GM13976 (cell line): ENCODE measurements around the gene ZMIZ2.
A peak's percentile ranks its signal among the peaks of the same experiment; 100 is the strongest.

Experiments used
- DNase-seq: peaks from one replicate; pipeline ENCODE4 v3.0.0; 2012; ENCODE audit warnings: low spot score
- in situ Hi-C: fragments of 300-500 bp; cut with MboI; formaldehyde crosslinking; loops from one replicate; pipeline ENCODE4 v1.12.0; 2022; ENCODE audit warnings: low sequenced_read_pairs, mixed read lengths, inconsistent platforms; ENCODE audit not compliant: unreplicated experiment
- TF ChIP-seq, protein P1 (sequence below): IDR thresholded peaks from 2 replicates; pipeline ENCODE4 v1.5.1; 2012; ENCODE audit warnings: borderline replicate concordance, mild to moderate bottlenecking; ENCODE audit not compliant: insufficient read depth; ENCODE audit errors: extremely low read depth, missing control alignments, control extremely low read depth

ZMIZ2 gene

DNA sequence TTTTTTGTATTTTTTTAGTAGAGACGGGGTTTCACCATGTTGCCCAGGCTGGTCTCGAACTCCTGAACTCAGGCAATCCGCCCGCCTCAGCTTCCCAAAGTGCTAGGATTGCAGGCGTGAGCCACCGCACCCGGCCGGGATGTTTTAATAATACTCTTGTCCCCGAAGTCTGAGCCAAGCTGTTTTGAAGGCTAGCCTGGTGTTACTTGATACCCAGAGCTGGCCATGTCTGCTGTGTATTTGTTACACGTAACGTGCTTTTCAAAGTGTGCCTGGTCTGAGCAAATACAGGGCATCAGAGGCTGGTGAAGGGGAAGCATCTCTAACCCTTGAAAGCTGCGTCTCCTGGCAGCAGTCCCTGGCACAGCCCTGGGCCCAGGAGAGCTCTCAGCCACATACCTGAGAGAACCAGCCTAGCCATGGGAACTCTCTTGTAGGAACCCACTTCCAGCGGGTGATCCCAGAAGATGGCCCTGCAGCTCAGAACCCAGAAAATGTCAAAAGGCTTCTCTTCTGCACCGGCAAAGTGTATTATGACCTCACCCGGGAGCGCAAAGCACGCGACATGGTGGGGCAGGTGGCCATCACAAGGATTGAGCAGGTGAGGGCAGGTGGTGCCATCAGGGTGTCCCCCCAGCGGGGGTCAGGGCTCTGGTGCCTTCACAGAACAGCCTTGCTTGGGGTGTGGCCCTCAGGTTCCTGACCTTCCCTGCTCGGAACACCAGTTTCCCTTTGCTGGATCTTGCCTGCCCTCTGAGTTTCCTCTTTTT is 41.7 kb upstream of the ZMIZ2 start:
- peak; percentile 23 for DNase-seq
- in situ Hi-C loops = no loop called here
- TF ChIP-seq, protein P1, sequence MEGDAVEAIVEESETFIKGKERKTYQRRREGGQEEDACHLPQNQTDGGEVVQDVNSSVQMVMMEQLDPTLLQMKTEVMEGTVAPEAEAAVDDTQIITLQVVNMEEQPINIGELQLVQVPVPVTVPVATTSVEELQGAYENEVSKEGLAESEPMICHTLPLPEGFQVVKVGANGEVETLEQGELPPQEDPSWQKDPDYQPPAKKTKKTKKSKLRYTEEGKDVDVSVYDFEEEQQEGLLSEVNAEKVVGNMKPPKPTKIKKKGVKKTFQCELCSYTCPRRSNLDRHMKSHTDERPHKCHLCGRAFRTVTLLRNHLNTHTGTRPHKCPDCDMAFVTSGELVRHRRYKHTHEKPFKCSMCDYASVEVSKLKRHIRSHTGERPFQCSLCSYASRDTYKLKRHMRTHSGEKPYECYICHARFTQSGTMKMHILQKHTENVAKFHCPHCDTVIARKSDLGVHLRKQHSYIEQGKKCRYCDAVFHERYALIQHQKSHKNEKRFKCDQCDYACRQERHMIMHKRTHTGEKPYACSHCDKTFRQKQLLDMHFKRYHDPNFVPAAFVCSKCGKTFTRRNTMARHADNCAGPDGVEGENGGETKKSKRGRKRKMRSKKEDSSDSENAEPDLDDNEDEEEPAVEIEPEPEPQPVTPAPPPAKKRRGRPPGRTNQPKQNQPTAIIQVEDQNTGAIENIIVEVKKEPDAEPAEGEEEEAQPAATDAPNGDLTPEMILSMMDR = no peak

DNA sequence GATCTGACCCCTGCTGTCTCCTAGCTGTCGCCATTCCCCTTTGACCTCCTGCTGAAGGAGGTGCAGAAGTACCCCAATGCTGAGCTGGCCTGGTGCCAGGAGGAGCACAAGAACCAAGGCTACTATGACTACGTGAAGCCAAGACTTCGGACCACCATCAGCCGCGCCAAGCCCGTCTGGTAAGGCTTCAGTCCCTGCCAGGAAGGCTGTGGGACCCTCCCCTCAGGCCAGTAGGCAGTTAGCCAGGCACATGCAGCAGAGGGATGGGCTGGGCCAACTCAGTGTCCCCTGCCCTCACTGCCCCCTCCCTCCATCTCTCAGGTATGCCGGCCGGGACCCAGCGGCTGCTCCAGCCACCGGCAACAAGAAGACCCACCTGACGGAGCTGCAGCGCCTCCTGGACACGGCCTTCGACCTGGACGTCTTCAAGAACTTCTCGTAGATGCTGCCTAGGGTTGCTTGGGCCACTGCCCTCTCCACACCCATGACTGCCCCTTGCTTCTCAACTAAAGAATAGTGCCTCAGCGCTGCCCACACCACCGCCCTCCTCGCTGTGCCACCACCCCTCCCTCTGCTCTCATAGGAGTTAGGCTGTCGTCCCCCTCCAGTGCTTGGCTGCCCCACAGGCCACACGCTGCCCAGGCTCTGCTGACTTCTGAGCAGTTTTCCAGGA is 41.0 kb upstream of the ZMIZ2 start:
- peak; percentile 32 for DNase-seq
- in situ Hi-C loops = no loop called here
- TF ChIP-seq, protein P1 = no peak

DNA sequence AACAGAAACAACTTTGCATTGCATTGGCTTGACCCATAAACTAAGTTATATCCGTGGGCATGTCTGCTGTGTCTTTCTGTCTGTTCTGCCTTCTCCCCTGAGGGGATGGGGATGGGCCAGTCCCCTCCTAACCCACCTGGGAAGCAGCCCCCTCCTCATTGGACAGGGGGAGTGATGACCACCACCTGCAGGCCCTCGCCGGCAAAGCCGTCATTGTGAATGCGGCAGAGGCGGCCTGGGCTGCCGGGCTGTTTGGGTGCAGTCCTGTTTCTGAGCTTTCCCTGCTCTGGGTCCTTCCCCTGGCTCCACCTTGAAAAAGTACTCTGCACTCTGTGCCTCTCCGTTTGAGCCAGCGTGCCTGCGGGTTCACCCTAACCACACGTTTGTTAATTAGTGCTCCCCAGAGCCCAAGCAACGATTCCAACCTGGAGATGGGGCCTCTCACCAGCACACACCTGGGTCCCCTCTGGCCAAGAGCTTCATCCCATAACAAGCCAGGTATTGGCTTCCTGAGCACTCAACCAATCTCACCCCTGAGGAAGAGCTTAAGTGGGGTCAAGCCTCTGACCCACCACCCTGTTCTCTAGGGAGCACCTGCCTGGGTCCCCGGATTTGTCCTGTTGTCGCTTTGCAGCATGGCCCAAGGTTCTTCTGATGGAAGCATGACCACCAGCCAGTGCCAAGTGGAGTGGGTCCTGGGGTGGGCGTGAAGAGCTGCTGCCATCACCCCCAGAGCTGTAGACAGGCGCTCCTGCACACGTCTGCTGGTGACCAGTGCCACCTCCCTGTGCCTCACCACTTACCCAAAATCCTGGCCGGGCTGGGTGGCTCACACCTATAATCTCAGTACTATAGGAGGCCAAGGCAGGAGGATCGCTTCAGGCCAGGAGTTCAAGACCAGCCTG is 39.4 kb upstream of the ZMIZ2 start:
- in situ Hi-C loops = no loop called here

DNA sequence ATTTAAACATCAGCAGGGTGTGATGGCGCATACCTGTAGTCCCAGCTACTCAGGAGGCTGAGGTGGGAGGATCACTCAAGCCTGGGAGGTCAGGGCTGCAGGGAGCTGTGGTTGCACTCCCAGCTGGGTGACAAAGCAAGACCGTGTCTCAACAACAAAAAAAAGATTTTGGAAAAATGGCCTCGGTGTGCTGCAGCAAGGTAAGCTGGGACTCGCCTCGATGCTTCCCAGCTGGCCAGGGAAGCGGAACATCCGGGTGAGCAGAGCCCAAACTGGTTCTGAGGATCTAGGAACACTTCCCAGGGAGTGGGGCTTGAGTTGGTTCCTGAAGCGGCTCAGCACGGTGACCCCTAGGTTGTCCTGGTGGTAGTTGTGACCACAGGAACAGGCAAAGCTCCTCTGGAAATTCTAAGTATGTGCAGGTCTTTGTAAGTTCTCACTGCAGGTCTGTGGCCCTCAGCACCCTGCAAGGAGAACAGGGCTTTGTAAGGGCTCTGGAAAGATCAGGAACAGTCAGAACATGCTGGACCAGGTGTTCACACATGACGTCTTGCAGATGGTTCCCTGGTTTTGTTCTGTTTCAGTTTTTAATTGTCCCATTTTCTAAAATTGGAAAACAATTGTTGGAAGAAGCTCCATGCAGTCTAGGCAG is 38.6 kb upstream of the ZMIZ2 start:
- TF ChIP-seq, protein P1 = no peak
- no peak for DNase-seq
- in situ Hi-C loops = no loop called here

More for the DNA sequence above, 39.4 kb upstream of the ZMIZ2 start:
- TF ChIP-seq, protein P1 = no peak
- DNase-seq = peak; percentile 36

DNA sequence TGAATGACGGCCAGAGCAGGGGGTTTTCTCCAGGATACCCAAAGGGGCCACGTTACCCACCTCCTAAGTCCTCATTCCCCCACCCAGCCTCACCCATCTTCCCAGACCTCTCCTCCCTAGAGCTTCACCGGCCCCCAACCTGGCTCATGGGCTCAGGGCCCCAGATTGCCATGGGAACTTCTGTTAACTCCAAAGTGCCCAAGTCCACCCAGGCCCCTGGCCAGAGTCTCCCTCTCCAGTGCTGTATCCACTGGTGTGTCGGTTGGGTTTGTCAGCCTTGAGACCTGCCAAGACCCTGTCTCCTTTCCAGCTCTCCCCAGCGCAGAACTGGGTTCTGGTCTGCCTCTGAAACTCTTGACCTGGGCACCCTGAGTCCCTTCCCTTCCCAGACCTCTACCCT is 37.1 kb upstream of the ZMIZ2 start:
- in situ Hi-C loops = no loop called here
- TF ChIP-seq, protein P1 = no peak
- DNase-seq = no peak

DNA sequence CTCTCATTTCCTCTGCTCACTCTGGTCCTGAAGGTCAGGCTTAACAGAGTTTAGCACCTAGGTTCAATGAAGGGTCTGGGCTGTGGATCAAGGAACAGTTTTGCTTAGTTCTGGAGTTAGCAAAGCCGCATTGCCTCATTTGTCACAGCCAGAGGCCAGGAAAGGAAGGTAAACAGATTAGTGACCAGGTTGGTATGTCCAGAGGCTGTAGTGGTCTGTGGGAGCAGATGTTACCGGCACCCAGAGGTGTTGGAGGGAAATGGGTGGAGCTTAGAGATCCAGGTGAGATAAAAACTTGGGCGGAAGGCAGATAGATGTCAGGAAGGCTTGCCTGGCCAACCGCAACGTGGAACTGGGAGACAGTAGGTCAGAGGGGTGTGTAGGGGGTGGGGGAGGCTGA is 36.6 kb upstream of the ZMIZ2 start:
- no peak for DNase-seq
- in situ Hi-C loops = no loop called here
- TF ChIP-seq, protein P1 = no peak
